ENCODE results near the gene PLA2G4F.

- TF ChIP-seq CTCF (IDR thresholded peaks at IDR 0.05; ENCODE audit: insufficient read depth, low read length), result no peak
- TF ChIP-seq GABPA (IDR thresholded peaks at IDR 0.05; ENCODE audit: low read depth), result no peak
- no peak for TF ChIP-seq REST (IDR thresholded peaks at IDR 0.05; ENCODE audit: insufficient replicate concordance, low read depth)
Measured at GRCh38 chr15:42199126-42199525, 42.7 kb upstream of the PLA2G4F start.

Data from HL-60 (cell line).